GM21367 (cell line): ENCODE results near the gene GLT1D1.

Experiments used
- ATAC-seq: cut with Tn5 transposase; IDR thresholded peaks from one replicate; pipeline ENCODE4 v1.9.1; 2021; ENCODE audit not compliant: unreplicated experiment

The GLT1D1 gene

DNA sequence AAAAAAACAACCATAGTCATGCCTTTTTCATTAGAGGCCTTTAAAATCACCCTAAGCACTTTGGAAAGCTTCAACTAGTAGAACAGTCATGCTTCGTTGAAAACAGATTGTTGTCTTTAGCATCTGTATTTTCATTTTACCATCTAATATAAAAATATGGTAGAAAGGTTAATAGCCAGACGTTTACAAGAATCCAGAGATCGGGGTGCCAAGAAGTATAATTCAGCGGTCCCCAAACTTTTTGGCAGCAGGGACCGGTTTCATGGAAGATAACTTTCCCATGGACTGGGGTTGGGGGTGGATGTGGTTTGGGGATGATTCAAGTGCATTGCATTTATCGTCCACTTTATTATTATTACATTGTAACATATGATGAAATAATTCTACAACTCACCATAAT, 138.4 kb downstream of the GLT1D1 start:
- no peak for ATAC-seq

DNA sequence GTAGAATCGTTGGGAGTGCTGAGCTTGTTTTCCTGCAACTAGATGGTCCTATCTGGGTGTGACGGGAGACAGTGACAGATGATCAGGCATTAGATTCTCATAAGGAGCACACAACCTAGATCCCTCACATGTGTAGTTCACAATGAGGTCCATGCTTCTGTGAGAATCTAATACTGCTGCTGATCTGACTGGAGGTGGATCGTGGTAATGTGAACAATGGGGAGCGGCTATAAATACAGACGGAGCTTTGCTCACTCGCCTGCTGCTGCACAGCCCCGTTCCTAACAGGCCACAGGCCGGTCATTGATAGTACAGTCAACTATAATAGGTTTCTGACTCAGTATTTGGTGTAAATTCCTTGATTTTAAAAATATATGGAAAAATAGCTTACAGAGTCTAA, 138.8 kb downstream of the GLT1D1 start:
- no peak for ATAC-seq

DNA sequence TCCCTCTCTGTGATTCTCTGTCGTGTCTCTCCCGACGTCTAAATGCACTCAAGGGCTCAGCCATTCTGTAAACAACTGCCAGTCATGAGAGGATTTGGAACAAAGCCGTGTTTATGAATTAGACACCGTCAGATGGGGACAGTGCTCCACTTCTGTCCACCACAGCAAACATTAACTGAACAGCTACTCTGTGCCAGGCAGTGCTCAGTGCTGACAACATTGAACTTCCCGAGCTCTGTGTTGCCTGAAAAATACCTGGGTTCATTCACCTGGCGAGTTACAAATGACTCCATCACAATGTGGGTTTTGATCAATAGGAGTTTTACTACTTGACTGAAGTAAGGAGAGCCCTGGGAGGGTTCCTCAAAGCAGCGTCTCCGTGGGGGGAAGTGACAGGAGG, 139.3 kb downstream of the GLT1D1 start:
- ATAC-seq, result no peak

DNA sequence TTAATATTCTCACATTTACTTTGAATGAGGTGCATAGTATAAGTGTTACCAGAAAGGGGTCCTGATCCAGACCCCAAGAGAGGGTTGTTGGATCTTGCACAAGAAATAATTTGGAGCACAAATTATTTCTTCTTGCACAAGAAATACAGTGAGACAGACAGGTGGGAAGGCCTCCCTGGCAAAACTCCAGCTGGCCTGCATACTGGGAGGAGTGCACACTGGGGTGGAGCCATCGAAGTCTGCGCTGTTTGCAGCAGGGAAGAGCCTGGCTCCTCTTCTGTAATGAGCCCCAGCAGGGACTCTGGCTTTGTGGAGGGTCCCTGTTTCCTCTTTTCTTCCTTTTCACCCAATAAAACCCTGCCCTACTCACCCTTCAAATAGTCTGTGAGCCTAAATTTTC, 141.6 kb downstream of the GLT1D1 start:
- no peak for ATAC-seq

DNA sequence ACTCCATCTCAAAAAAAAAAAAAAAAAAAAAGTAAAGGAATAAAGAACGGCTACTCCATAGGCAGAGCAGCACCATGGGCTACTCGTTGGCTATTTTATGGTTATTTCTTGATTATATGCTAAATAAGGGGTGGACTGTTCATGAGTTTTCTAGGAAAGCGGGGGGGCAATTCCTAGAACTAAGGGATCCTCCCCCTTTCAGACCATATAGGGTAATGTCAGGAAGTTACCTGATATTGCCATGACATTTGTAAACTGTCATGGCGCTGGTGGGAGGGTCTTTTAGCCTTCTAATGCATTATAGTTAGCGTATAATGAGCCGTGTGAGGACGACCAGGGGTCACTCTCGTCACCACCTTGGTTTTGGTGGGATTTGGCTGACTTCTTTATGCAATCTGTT, 142.3 kb downstream of the GLT1D1 start:
- no peak for ATAC-seq

DNA sequence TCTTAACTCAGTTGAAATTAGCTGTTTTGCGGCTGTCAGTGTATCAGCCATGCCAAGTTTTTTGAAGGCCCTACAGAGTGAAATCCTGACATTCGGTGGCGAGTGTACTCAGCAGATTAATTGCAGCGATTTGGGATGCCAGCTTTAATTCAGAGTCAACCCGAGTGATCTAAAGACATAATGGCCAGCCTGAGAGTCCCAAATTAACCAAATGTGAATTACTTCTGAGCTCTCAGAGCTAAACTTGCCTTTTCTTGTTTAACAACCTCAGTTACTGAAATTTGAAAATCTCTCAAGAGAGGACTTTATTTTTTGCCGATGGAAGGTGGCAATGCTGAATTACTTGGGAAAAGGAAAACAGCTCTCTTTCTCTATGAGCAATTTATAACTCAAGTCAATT, 148.5 kb downstream of the GLT1D1 start:
- ATAC-seq, result no peak

DNA sequence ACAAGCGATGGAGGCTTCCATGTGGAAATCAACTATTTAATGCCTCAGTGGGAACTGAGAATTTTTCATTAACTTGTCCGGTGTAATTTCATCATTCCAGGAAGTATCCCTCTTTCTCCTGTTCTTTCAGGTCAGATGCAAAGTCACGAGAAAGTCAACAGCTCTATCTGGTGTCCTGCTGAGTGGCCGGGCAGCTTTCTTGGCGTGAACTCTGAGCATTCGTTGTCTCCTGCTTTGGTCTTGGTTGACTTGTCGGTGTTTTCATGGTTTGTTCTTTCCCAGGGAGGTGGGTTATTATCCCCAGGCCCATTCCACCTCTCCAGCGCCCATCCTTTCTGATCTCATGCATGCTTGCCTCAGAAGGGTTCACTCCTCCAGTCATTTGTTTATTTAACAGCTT, 149.1 kb downstream of the GLT1D1 start:
- ATAC-seq, result no peak

DNA sequence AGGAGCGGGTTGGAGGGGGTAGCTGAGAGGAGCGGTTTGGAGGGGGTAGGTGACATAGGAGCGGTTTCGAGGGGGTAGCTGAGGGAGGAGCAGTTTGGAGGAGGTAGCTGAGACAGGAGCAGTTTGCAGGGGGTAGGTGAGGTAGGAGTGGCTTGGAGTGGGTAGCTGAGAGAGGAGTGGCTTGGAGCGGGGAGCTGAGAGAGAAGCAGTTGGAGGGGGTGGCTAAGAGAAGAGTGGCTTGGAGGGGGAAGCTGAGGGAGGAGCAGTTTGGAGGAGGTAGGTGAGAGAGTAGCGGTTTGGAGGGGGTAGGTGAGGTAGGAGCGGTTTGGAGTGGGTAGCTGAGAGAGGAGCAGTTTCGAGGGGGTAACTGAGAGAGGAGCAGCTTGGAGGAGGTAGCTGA, 152.1 kb downstream of the GLT1D1 start:
- ATAC-seq, result no peak

DNA sequence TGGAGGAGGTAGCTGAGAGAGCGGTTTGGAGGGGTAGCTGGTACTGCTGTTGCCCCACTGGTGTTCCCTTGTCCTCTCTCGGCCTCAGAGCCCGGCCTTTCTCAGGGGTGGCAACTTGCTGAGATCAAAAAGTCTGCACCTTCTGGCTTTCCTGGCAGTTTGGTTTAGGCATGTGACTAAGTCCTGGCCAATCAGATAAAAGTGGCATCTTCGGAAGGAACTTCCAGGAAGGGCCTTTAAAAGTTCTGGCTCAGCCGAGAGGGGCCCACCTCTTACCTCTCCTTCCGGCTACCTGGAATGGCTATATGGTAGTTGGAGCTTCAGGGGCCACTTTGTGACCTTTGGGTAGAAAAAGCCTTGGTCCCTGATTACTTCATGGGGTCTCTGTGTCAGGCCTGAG, 152.6 kb downstream of the GLT1D1 start:
- ATAC-seq, result no peak

DNA sequence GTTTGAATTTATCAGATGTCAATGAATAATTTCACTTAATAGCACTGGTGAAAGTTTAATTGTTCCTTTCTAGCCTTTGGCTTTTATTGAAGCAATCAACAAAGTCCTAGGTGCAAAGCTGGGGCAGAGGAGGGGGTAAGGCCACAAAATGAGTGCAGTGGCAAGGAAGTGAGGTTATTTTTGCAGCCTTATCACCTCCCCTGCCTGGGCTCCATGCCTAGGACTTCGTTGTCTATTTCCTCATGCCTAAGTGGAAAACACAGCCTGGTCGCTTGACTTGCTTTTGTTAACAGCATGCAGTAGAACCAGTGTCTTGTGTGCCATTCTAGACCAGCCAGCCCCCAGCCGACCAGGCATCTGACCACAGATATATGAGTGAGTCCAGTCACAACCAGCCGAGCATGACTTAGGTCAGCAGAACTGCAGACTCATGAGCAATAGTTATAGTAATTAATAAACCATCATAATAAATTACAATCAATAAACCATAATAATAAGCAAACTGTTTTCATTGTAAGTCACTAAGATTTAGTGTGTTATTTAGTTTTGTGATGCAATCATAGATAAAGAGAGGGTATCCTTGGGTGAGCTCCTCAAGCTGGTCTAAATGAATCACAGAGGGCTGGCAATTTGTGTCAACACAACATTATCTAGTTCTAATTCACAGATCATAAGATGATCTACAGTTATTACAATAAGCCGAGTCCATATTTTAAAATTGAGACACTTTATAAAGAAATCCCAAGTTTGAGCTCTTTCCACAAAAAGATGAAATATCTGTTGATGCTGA, 156.8 kb downstream of the GLT1D1 start:
- ATAC-seq, result no peak

DNA sequence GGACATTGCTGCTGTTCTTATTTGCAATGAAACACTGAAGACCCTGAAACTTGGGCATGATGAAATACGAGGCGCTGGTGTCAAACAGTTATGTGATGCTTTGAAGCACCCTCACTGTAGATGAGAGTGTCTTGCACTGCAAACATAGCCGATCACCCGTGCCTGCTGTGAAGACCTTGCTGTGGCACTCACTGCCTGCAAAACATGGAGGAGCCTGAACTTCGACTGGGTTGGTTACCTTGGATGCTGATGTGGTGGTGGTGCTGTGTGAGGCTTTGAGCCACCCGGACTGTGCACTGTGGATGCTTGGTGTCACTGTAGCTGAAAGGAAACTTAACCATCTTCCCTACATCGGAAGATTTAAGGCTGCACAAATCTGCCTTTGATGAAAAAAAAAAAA, 162.9 kb downstream of the GLT1D1 start:
- ATAC-seq, result no peak

DNA sequence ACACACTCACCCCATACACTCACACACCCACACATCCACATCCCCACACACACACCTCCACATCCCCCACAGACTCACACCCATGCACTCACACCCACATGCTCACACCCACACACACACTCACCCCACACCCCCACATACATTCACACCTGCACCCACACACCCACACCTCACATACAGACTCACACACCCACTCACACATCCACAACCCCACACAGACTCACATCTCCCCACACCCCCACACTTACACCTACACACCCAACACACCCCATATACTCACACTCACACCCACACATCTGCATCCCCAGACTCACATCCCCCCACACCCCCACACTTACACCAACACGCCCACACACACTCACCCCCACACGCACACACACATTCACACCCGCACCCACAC, 171.8 kb downstream of the GLT1D1 start:
- ATAC-seq, result no peak

DNA sequence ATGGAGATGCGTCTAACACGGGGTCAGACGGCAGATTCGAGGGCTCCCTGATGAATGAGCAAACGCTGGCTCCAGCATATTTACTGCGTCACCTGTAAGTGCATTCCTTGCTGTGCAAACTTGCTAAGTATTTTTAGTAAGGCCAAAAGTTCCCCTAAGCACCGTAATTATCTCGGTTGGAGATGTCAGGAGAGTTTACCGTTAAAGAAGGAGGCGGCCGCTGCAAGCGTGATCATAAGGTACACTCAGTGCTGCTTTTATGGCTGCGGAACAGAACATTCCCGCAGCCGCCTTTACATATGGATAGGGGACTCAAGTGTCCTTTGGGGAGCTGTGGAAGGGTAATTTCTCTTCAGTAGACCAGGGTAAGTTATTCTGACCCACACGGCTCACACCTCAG, 175.6 kb downstream of the GLT1D1 start:
- no peak for ATAC-seq
